GM12875 (cell line): ENCODE data around the gene SVIL.

Source experiments
- H3K4me3 ChIP-seq: one replicate; pipeline ENCODE4 v1.5.1; 2011; ENCODE audit warnings: low read depth, low read length, control low read depth
- TF ChIP-seq, protein P1 (sequence below): IDR thresholded peaks from 2 replicates; pipeline ENCODE4 v1.5.1; 2011; ENCODE audit warnings: low read depth, mild to moderate bottlenecking, control low read depth, inconsistent platforms, low read length, moderate library complexity, borderline replicate concordance; ENCODE audit not compliant: insufficient read depth

The SVIL gene

DNA sequence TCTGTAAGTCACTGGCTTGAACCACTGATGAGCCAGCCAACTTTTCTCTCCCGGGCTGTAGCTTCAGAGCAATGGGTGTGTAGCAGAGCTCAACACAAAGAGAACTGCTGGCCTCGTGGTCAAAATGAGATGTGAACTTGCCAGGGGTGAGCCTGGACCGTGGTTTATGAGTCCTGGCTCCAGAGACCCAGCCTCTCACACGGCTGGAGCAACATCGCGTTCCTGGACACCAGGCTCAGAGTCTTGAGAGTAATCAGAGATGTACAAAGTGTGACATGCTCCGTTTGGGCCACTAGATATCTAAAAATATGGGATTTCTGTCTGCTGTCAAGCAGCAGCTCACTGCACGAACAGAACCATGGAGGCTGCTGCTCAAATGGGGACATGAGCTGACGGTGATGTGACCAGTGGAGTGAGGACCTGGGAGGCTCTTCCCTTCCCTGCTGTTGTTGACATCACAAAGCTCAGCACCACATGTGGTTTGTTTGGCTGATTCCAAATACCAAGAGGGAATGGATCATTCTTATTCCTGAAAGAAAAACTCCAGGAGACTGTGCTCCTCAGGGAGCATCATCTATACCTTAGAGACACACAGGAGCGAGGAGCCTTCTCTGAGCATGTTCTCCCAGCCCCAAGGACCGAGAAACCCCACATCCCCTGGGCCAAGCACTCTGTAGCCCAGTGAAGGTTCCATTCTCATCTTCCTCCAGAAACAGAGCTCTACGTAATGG, 9.2 kb upstream of the SVIL start:
- TF ChIP-seq, protein P1, sequence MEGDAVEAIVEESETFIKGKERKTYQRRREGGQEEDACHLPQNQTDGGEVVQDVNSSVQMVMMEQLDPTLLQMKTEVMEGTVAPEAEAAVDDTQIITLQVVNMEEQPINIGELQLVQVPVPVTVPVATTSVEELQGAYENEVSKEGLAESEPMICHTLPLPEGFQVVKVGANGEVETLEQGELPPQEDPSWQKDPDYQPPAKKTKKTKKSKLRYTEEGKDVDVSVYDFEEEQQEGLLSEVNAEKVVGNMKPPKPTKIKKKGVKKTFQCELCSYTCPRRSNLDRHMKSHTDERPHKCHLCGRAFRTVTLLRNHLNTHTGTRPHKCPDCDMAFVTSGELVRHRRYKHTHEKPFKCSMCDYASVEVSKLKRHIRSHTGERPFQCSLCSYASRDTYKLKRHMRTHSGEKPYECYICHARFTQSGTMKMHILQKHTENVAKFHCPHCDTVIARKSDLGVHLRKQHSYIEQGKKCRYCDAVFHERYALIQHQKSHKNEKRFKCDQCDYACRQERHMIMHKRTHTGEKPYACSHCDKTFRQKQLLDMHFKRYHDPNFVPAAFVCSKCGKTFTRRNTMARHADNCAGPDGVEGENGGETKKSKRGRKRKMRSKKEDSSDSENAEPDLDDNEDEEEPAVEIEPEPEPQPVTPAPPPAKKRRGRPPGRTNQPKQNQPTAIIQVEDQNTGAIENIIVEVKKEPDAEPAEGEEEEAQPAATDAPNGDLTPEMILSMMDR, result no peak

DNA sequence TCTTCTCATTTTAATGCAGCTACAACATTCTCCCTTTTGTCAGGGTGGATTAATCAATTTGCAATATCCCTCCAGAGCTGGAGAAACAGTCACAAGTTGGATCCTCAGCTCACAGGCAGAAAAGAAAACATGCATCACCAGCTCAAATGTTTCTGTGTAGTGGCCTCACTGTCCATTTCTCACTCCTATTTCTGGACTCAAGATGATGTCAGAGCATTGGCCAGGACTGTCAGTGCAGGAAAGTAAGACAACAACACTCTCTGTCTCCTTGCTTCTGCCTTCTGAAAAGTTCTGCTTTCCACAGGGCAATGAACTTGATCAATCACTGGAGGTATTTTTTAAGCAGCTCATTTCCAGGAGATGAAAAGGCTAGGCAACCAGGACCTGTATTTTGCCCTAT, 8.2 kb upstream of the SVIL start:
- TF ChIP-seq, protein P1, result no peak
- H3K4me3 ChIP-seq, result no peak overlapping the region

More for the DNA sequence above, 9.2 kb upstream of the SVIL start:
- H3K4me3 ChIP-seq, result no peak overlapping the region

DNA sequence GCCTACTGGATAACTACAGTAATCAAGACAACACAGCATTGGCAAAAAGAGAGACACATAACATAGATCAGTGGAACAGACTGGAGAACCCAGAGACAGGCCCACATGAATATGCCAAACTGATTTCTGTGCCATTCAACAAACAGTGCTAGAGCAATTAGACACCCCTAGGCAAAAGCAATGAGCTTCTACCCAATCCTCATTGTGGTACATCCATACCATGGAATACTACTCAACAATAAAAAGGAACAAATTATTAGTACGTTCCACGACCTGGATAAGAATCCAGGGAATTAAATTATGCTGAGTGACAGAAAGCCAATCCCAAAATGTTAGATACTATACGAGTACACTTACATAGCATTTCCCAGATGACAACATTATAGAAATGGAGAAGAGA, 2.8 kb upstream of the SVIL start:
- no peak overlapping the region for H3K4me3 ChIP-seq
- TF ChIP-seq, protein P1, result no peak

DNA sequence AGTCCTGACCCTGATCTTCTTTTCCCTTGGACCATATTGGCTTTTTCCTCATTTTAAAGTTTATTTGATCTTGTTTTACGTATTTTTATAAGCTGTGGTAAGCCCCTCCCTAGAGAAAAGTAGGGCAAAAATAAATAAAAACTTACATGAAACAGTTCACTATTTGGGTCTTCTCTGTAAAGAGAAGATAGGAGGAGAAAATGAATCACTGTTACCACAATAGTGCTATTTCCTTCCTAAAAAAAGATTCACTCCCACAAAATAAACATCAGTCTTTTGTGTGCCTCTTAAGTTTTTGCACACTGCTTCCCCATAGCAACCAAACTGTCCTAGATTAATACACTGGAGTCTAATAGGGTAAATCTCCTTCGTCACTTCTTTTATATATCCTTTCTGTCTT, 1.4 kb upstream of the SVIL start:
- TF ChIP-seq, protein P1, result no peak
- H3K4me3 ChIP-seq, result no peak overlapping the region

DNA sequence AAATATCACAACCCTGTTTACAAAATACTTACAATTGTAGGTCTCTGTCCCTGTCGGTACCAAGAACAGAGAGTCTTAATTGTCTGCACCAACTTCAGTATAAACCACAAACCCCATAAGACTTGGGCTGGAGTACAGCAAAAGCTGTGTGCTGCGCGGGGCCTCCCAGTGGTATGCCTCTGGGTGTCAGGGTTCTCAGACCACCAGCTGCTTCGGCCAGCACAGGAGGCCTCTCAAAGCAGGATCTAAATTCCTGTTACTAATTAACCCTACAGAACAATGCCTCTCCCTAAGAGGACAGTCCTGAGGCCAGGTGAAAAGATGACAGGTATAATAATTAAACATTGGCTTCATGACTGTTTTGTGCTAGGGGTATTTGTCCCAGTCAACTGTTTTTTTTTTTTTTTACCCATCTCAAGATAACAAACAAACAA, 957 bp upstream of the SVIL start:
- H3K4me3 ChIP-seq, result no peak overlapping the region
- TF ChIP-seq, protein P1, result no peak

DNA sequence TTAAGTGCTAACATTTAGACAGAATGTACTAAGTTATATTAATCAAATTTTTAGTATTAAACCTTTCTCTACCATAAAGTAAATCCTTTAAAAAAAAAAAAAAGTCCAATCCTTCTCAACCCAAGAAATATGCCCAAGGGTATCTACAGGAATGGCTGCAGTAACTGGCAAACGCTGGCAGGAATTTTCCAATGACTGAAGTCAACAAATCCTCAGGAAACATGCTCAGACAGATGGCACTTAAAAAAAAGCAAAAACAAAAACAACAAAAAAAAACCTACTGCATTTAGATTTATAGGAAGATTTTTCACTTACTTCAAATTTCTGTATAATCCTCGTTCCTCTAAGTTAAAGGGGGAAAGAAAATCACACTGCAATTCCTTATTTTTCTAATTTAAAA, 666 bp downstream of the SVIL start:
- no peak overlapping the region for H3K4me3 ChIP-seq
- TF ChIP-seq, protein P1, result no peak

DNA sequence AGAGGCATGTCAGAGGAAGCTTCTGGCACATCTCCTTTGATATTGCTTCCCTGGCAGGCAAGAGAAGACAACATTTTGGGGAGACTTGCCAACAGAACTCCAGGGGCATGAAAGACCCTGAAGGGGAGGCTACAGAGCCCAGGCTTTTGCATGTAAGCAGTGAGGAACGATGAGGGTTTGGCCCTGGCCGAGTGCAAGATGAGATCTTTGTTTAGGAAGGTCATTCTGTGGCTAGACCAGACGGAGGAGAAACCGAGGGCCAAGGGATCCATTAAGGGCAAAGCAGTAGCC, 3.8 kb downstream of the SVIL start:
- TF ChIP-seq, protein P1, result no peak

More for the DNA sequence above, 3.8 kb downstream of the SVIL start:
- H3K4me3 ChIP-seq, result no peak overlapping the region
